ENCODE measurements around the gene UEVLD. TPM values are rescaled to one million over a fixed set of nuclear protein-coding genes. Genes with fewer than 3 reads are reported as not detected.

The UEVLD gene
- total and polyA plus RNA-seq, 7 donors = 10.5 to 40.3 (median 25.2) TPM

GRCh38 chr11:18590571-18590970, 2.0 kb upstream of the UEVLD start:
- intact Hi-C loops (cut with DNase I) = no loop called here
- no peak for DNase-seq
- Histone ChIP-seq H3K9me3 (no peaks in the 10 kb centered on the region), H3K36me3 (peaks cover 0 to 1% (median under 1%) of the 10 kb centered on the region in 4 donors), H3K4me3 (no peak overlapping the region), H3K4me1 (peaks cover 0 to 40% (median 35%) of the 10 kb centered on the region in 4 donors), H3K27ac (no peak overlapping the region), H3K27me3 (no peaks in the 10 kb centered on the region)
- WGBS, 2 donors = 54 to 71% methylated on average over 2 of the region's 2 CpGs
- TF ChIP-seq POLR2AphosphoS5 (IDR thresholded peaks at IDR 0.05) = no peak
- no peak for TF ChIP-seq EP300 (IDR thresholded peaks at IDR 0.05)
- no peak for TF ChIP-seq CTCF (IDR thresholded peaks at IDR 0.05)
- no peak for TF ChIP-seq POLR2A (IDR thresholded peaks at IDR 0.05)

GRCh38 chr11:18581825-18582224, 6.7 kb downstream of the UEVLD start:
- no peak overlapping the region for H3K4me3 ChIP-seq
- no peaks in the 10 kb centered on the region for H3K27me3 ChIP-seq
- TF ChIP-seq POLR2AphosphoS5 (IDR thresholded peaks at IDR 0.05) (no peak), EP300 (IDR thresholded peaks at IDR 0.05) (no peak), CTCF (IDR thresholded peaks at IDR 0.05) (no peak), POLR2A (IDR thresholded peaks at IDR 0.05) (no peak)
- H3K4me1 ChIP-seq = peaks cover 0 to 5% (median 3%) of the 10 kb centered on the region in 4 donors
- H3K36me3 ChIP-seq = peaks cover 0 to 27% (median 4%) of the 10 kb centered on the region in 4 donors
- intact Hi-C loops (cut with DNase I) = no loop called here
- H3K27ac ChIP-seq = no peak overlapping the region
- DNase-seq = no peak
- no peaks in the 10 kb centered on the region for H3K9me3 ChIP-seq
- 93% methylated on average over 1 of the region's 1 CpG for WGBS, 2 donors

GRCh38 chr11:18580113-18580766, 8.3 kb downstream of the UEVLD start:
- intact Hi-C loops (cut with DNase I) = no loop called here
- Histone ChIP-seq H3K4me3 (no peak overlapping the region), H3K36me3 (peaks cover 2 to 42% (median 9%) of the 10 kb centered on the region in 4 donors), H3K9me3 (no peaks in the 10 kb centered on the region), H3K4me1 (no peaks in the 10 kb centered on the region), H3K27ac (no peak overlapping the region), H3K27me3 (no peaks in the 10 kb centered on the region)
- WGBS, 2 donors = 69 to 90% methylated on average over 2 of the region's 2 CpGs
- no peak for DNase-seq
- TF ChIP-seq EP300 (IDR thresholded peaks at IDR 0.05) (no peak), POLR2AphosphoS5 (IDR thresholded peaks at IDR 0.05) (no peak), CTCF (IDR thresholded peaks at IDR 0.05) (no peak), POLR2A (IDR thresholded peaks at IDR 0.05) (no peak)

- H3K27me3 ChIP-seq = no peaks in the 10 kb centered on the region
- peaks cover 8 to 53% (median 11%) of the 10 kb centered on the region in 4 donors for H3K36me3 ChIP-seq
- DNase-seq = no peak
- TF ChIP-seq CTCF (IDR thresholded peaks at IDR 0.05) = no peak
- no peak for TF ChIP-seq POLR2A (IDR thresholded peaks at IDR 0.05)
- TF ChIP-seq POLR2AphosphoS5 (IDR thresholded peaks at IDR 0.05) = no peak
- no peak for TF ChIP-seq EP300 (IDR thresholded peaks at IDR 0.05)
- no peak overlapping the region for H3K4me3 ChIP-seq
- intact Hi-C loops (cut with DNase I) = no loop called here
- WGBS, 2 donors = 26 to 62% methylated on average over 14 of the region's 14 CpGs
- no peaks in the 10 kb centered on the region for H3K9me3 ChIP-seq
- H3K27ac ChIP-seq = no peak overlapping the region
- no peaks in the 10 kb centered on the region for H3K4me1 ChIP-seq
Observed at GRCh38 chr11:18578975-18579598, 9.4 kb downstream of the UEVLD start.
